Right atrium auricular region (tissue), 2 donors: ENCODE measurements around the gene UNC5C. TPM values are rescaled to one million over a fixed set of nuclear protein-coding genes. Genes with fewer than 3 reads are reported as not detected.

Experiments
- DNase-seq: peaks from one replicate; pipeline ENCODE4 v3.0.0-alpha.2; 2019; ENCODE audit warnings: low spot score
- H3K27ac ChIP-seq, 2 donors: fragments of 200-600 bp; sonication (generic); 1 replicate in 1 of 2; 2 replicates in 1 of 2; pipeline ENCODE4 v1.5.1; 2016 to 2019
- H3K27me3 ChIP-seq, 2 donors: fragments of 200-600 bp; sonication (generic); one replicate each; pipeline versions ENCODE4 v1.5.1 to v1.6.0; 2017 to 2019
- H3K36me3 ChIP-seq: fragments of 200-600 bp; sonication (generic); one replicate; pipeline ENCODE4 v1.5.1; 2016
- H3K4me1 ChIP-seq, 2 donors: fragments of 200-600 bp; sonication (generic); one replicate each; pipeline versions ENCODE4 v1.5.1 to v1.6.0; 2017 to 2019
- H3K4me3 ChIP-seq, 2 donors: fragments of 200-600 bp; sonication (generic); 1 replicate in 1 of 2; 2 replicates in 1 of 2; pipeline ENCODE4 v1.5.1; 2017 to 2019; ENCODE audit warnings: mild to moderate bottlenecking in 1 of 2, moderate library complexity in 1 of 2
- H3K9me3 ChIP-seq, 2 donors: fragments of 200-600 bp; sonication (generic); one replicate each; pipeline ENCODE4 v1.5.1; 2019
- CTCF ChIP-seq, 2 donors: fragments of 200-600 bp; sonication (generic); IDR thresholded peaks; one replicate each; pipeline ENCODE4 v1.5.1; 2019; ENCODE audit warnings: antibody characterized with exemption in 2 of 2
- total RNA-seq, 2 donors: library from RNA; depleted of rRNA; stranded (reverse); fragments of >200 nt; gene quantifications; one replicate each; pipeline ENCODE4 v1.1.0, GENCODE V29; 2016

Gene UNC5C
- total RNA-seq, 2 donors from 2014 or later: 3.8 to 4.6 TPM

GRCh38 chr4:95249426-95250021 lies 299.2 kb downstream of the UNC5C start:
- Histone ChIP-seq H3K9me3 (no peaks in the 10 kb centered on the region), H3K27ac (no peak overlapping the region), H3K4me3 (no peak overlapping the region), H3K36me3 (no peaks in the 10 kb centered on the region), H3K4me1 (no peaks in the 10 kb centered on the region), H3K27me3 (no peaks in the 10 kb centered on the region)
- no peak for TF ChIP-seq CTCF (IDR thresholded peaks at IDR 0.05)
- DNase-seq: no peak

GRCh38 chr4:95248720-95249425 lies 299.9 kb downstream of the UNC5C start:
- Histone ChIP-seq H3K27ac (no peak overlapping the region), H3K9me3 (no peaks in the 10 kb centered on the region), H3K27me3 (no peaks in the 10 kb centered on the region), H3K4me3 (no peak overlapping the region), H3K4me1 (no peaks in the 10 kb centered on the region), H3K36me3 (no peaks in the 10 kb centered on the region)
- no peak for DNase-seq
- no peak for TF ChIP-seq CTCF (IDR thresholded peaks at IDR 0.05)

GRCh38 chr4:95243892-95244291 lies 304.9 kb downstream of the UNC5C start:
- no peaks in the 10 kb centered on the region for H3K36me3 ChIP-seq
- H3K4me3 ChIP-seq: no peak overlapping the region
- no peaks in the 10 kb centered on the region for H3K27me3 ChIP-seq
- peaks cover 0 to 7% of the 10 kb centered on the region in 2 donors for H3K9me3 ChIP-seq
- H3K27ac ChIP-seq: no peak overlapping the region
- no peak for DNase-seq
- H3K4me1 ChIP-seq: no peaks in the 10 kb centered on the region
- no peak for TF ChIP-seq CTCF (IDR thresholded peaks at IDR 0.05)

GRCh38 chr4:95238554-95238953 lies 310.2 kb downstream of the UNC5C start:
- Histone ChIP-seq H3K27me3 (no peaks in the 10 kb centered on the region), H3K4me3 (no peak overlapping the region), H3K9me3 (peaks cover 6 to 7% of the 10 kb centered on the region in 2 donors), H3K36me3 (no peaks in the 10 kb centered on the region), H3K27ac (no peak overlapping the region), H3K4me1 (no peaks in the 10 kb centered on the region)
- no peak for TF ChIP-seq CTCF (IDR thresholded peaks at IDR 0.05)
- DNase-seq: no peak

GRCh38 chr4:95232358-95233156 lies 316.2 kb downstream of the UNC5C start:
- Histone ChIP-seq H3K36me3 (no peaks in the 10 kb centered on the region), H3K27ac (no peak overlapping the region), H3K4me1 (no peaks in the 10 kb centered on the region), H3K9me3 (no peaks in the 10 kb centered on the region), H3K27me3 (no peaks in the 10 kb centered on the region), H3K4me3 (no peak overlapping the region)
- DNase-seq: no peak
- no peak for TF ChIP-seq CTCF (IDR thresholded peaks at IDR 0.05)
